A673 (cell line): ENCODE results near the gene HCK. TPM values are rescaled to one million over a fixed set of nuclear protein-coding genes. Genes with fewer than 3 reads are reported as not detected.

Experiments used
- BruUV-seq: library from RNA; stranded (reverse); fragments of 400-500 nt; replicated peaks from 2 replicates; lab custom pipeline; 2021; lab: Mats Ljungman, UMichigan
- CTCF ChIA-PET: fragments of 300-600 bp; sonication (Branson Sonifier 250); formaldehyde crosslinking; loops from one replicate; lab custom pipeline; 2022; ENCODE audit warnings: antibody characterized with exemption; lab: Charles Lee
- POLR2A ChIA-PET: fragments of 300-600 bp; sonication (Branson Sonifier 250); formaldehyde crosslinking; loops from one replicate; lab custom pipeline; 2022; ENCODE audit warnings: antibody characterized with exemption; ENCODE audit not compliant: low non-redundant PET; lab: Charles Lee
- DNase-seq: peaks from one replicate; pipeline ENCODE4 v3.0.0-alpha.2; 2015; ENCODE audit warnings: low spot score
- H3K27ac ChIP-seq: fragments of 200-600 bp; sonication (generic); 2 replicates; pipeline ENCODE4 v1.5.1; 2016; ENCODE audit warnings: mixed run types, low read depth, mild to moderate bottlenecking, mixed read lengths, antibody characterized with exemption, low read length; ENCODE audit not compliant: poor library complexity, severe bottlenecking
- H3K27me3 ChIP-seq: fragments of 200-600 bp; sonication (generic); replicated peaks from 2 replicates; pipeline ENCODE4 v1.6.1; 2017; ENCODE audit warnings: mixed run types, low read depth, mild to moderate bottlenecking, mixed read lengths, antibody characterized with exemption, low read length; ENCODE audit not compliant: insufficient read depth, poor library complexity
- H3K36me3 ChIP-seq: fragments of 200-600 bp; sonication (generic); 2 replicates; pipeline ENCODE4 v1.6.1; 2016; ENCODE audit warnings: mixed run types, mild to moderate bottlenecking, mixed read lengths, antibody characterized with exemption, low read length; ENCODE audit not compliant: insufficient read depth, poor library complexity, severe bottlenecking
- H3K4me1 ChIP-seq: fragments of 200-600 bp; sonication (generic); 2 replicates; pipeline ENCODE4 v1.6.1; 2017; ENCODE audit warnings: mixed run types, mild to moderate bottlenecking, mixed read lengths, antibody characterized with exemption, low read length; ENCODE audit not compliant: insufficient read depth, poor library complexity, severe bottlenecking
- H3K4me3 ChIP-seq: fragments of 200-600 bp; sonication (generic); 2 replicates; pipeline ENCODE4 v1.5.1; 2016; ENCODE audit warnings: low read depth, mixed run types, mild to moderate bottlenecking, mixed read lengths, low read length; ENCODE audit not compliant: poor library complexity, severe bottlenecking
- H3K9me3 ChIP-seq: fragments of 200-600 bp; sonication (generic); 2 replicates; pipeline ENCODE4 v1.6.1; 2016; ENCODE audit warnings: mixed run types, low read depth, mild to moderate bottlenecking, mixed read lengths, antibody characterized with exemption, low read length; ENCODE audit not compliant: poor library complexity, severe bottlenecking
- CTCF ChIP-seq: fragments of 300-800, 200-600 bp; sonication (generic); conservative IDR thresholded peaks from 2 replicates; pipeline ENCODE4 v1.5.1; 2017; ENCODE audit warnings: low read depth, mild to moderate bottlenecking, antibody characterized with exemption, low read length, moderate library complexity, mixed read lengths
- EZH2 ChIP-seq: fragments of 200-600 bp; sonication (generic); IDR thresholded peaks from 2 replicates; pipeline ENCODE4 v1.6.1; 2017; ENCODE audit warnings: borderline replicate concordance, low read depth, mild to moderate bottlenecking, mixed read lengths, antibody characterized with exemption, low read length; ENCODE audit not compliant: poor library complexity, severe bottlenecking
- intact Hi-C: fragments of 100-400 bp; cut with micrococcal nuclease; formaldehyde crosslinking; loops from one replicate; pipeline ENCODE4 v1.10.0; 2022; ENCODE audit not compliant: unreplicated experiment
- total RNA-seq: library from RNA; stranded (reverse); gene quantifications from 2 replicates; pipeline ENCODE4 v1.2.3, GENCODE V29; 2021

Gene HCK
- total RNA-seq, 1 experiment from 2014 or later, result not detected

DNA sequence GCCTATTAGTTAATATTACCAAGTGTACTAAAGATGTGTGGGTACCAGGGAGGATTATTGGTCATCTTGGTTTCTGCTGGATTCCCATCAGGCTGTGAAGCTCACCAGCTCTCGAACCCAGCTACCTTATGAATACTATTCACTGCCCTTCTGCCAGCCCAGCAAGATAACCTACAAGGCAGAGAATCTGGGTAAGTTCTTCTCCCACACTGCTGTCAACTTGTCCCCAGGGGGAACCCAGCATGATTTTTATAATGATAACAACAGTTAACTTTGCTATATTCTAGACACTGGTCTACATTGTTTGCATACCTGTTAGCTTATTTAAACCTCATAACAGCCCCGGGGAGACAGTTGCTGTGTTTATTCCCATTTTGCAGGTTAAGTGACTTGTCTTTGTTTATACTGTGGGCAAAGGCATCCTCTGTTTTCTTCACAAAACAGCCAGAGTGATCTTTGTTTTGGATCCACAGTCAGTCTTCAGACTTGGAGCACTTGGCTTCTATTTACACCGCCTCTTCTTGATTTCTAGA is 84.0 kb downstream of the HCK start:
- TF ChIP-seq CTCF, result no peak
- no peak for TF ChIP-seq EZH2
- POLR2A ChIA-PET, result no interaction called here
- intact Hi-C loops, result no loop called here
- no peak for DNase-seq
- Histone ChIP-seq H3K27me3 (no peaks in the 10 kb centered on the region), H3K9me3 (no peaks in the 10 kb centered on the region), H3K36me3 (peaks cover 31% of the 10 kb centered on the region), H3K4me1 (no peaks in the 10 kb centered on the region), H3K4me3 (no peak overlapping the region), H3K27ac (no peak overlapping the region)
- CTCF ChIA-PET, result no interaction called here
- no TSS peak for BruUV-seq

DNA sequence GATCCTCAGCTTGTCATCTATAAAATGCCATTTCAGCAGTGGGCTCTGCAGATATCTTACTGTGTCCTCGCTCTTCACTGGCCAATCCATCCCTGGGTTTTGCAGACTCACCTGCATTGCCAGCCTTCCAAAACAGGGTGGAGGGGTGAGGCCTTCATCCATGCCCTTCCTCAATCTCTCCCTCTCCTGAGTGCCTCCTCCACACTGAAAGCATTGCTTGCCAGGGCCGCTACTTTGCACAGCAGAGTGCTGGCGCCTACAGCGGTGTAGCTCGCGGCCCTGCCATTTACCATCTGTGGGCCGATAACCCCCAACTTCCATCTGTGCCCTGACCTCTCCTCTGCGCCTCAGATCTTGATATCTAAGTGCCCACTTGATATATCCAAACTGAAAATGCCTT is 86.9 kb downstream of the HCK start:
- no TSS peak for BruUV-seq
- Histone ChIP-seq H3K4me3 (no peak overlapping the region), H3K27me3 (no peaks in the 10 kb centered on the region), H3K9me3 (no peaks in the 10 kb centered on the region), H3K36me3 (peaks cover 51% of the 10 kb centered on the region), H3K4me1 (no peaks in the 10 kb centered on the region), H3K27ac (no peak overlapping the region)
- ChIA-PET CTCF (no interaction called here), POLR2A (no interaction called here)
- intact Hi-C loops, result no loop called here
- no peak for DNase-seq
- TF ChIP-seq EZH2, result no peak
- TF ChIP-seq CTCF, result no peak

DNA sequence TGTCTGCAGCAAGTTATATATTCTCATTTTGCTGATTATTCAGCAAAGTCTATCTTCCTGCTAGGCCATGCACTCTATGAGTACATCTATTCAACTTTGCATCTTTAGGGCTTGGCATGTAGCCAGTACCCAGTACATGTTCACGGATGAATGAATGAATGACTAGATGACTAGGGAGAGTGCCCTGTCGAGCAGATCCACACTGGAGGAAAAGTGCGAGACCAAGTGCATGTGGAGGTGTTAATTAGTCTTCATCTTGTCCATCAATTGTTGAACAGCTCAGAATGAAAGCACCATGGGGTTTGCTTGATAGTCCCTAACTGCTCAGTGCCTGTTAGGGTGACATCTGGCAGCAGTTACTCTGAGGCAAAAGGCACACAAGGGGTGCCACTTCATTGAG is 87.9 kb downstream of the HCK start:
- H3K36me3 ChIP-seq, result peaks cover 60% of the 10 kb centered on the region
- DNase-seq, result no peak
- no peak overlapping the region for H3K4me3 ChIP-seq
- H3K9me3 ChIP-seq, result no peaks in the 10 kb centered on the region
- CTCF ChIA-PET, result no interaction called here
- BruUV-seq, result no TSS peak
- POLR2A ChIA-PET, result no interaction called here
- intact Hi-C loops, result no loop called here
- no peaks in the 10 kb centered on the region for H3K27me3 ChIP-seq
- H3K4me1 ChIP-seq, result no peaks in the 10 kb centered on the region
- no peak for TF ChIP-seq CTCF
- no peak overlapping the region for H3K27ac ChIP-seq
